CD4-positive, CD25-positive, alpha-beta regulatory T cell (primary cell): Measurements from ENCODE around the gene STAT3. TPM values are rescaled to one million over a fixed set of nuclear protein-coding genes. Genes with fewer than 3 reads are reported as not detected.
A peak's percentile ranks its signal among the peaks of the same experiment; 100 is the strongest.
"Not testable (repeated sequence)": the region's sequence is repeated elsewhere in the genome, so short reads cannot be mapped to it uniquely, and the experiment has no call there.

Experiments
- ATAC-seq, 2 donors: fragments of 150-1000 bp; cut with Tn5 transposase; one replicate each; pipeline ENCODE4 v1.10.0; 2021; ENCODE audit warnings: low read depth in 2 of 2, moderate number of reproducible peaks in 2 of 2, moderate library complexity in 1 of 2
- DNase-seq, 3 donors: peaks; one replicate each; pipeline versions ENCODE4 v3.0.0 to v3.0.0-alpha.2; 2012 to 2022; ENCODE audit warnings: mixed read lengths in 1 of 3
- H3K27ac ChIP-seq: one replicate; pipeline ENCODE4 v1.7.0; 2013; ENCODE audit warnings: mild to moderate bottlenecking, low read length; ENCODE audit not compliant: insufficient read depth, poor library complexity, severe bottlenecking
- H3K27me3 ChIP-seq: one replicate; pipeline ENCODE4 v1.7.0; 2013; ENCODE audit warnings: low read length; ENCODE audit not compliant: control insufficient read depth, insufficient read depth
- H3K36me3 ChIP-seq: one replicate; pipeline ENCODE4 v1.7.0; 2013; ENCODE audit warnings: mild to moderate bottlenecking, low read length, moderate library complexity; ENCODE audit not compliant: control insufficient read depth, insufficient read depth
- H3K4me1 ChIP-seq: 2 replicates; pipeline ENCODE4 v1.7.0; 2013; ENCODE audit warnings: mild to moderate bottlenecking, low read length; ENCODE audit not compliant: insufficient read depth, control insufficient read depth, poor library complexity, severe bottlenecking
- H3K4me3 ChIP-seq: one replicate; pipeline ENCODE4 v1.7.0; 2013; ENCODE audit warnings: low read depth, mild to moderate bottlenecking, low read length, moderate library complexity
- H3K9me3 ChIP-seq, 2 experiments: 1 replicate in 1 of 2; 2 replicates in 1 of 2; pipeline ENCODE4 v1.7.0; 2013; ENCODE audit warnings: low read length in 2 of 2, mild to moderate bottlenecking in 1 of 2, moderate library complexity in 1 of 2; ENCODE audit not compliant: control insufficient read depth in 2 of 2
- H3K27ac Mint-ChIP-seq, 3 donors: one replicate each; pipeline ENCODE4 v1.8.0; 2020 to 2022; ENCODE audit warnings: mild to moderate bottlenecking in 3 of 3, mixed read lengths in 3 of 3, moderate library complexity in 2 of 3
- H3K27me3 Mint-ChIP-seq: one replicate; pipeline ENCODE4 v1.8.0; 2022; ENCODE audit warnings: mild to moderate bottlenecking, mixed read lengths
- H3K36me3 Mint-ChIP-seq: one replicate; pipeline ENCODE4 v1.8.0; 2020; ENCODE audit warnings: mixed read lengths
- H3K4me1 Mint-ChIP-seq, 4 donors: one replicate each; pipeline ENCODE4 v1.8.0; 2020 to 2022; ENCODE audit warnings: mixed read lengths in 4 of 4, mild to moderate bottlenecking in 1 of 4
- H3K4me3 Mint-ChIP-seq, 4 donors: one replicate each; pipeline ENCODE4 v1.8.0; 2020 to 2022; ENCODE audit warnings: mild to moderate bottlenecking in 4 of 4, mixed read lengths in 4 of 4, moderate library complexity in 3 of 4
- H3K9me3 Mint-ChIP-seq, 7 donors: one replicate each; pipeline ENCODE4 v1.8.0; 2020 to 2022; ENCODE audit warnings: mixed read lengths in 7 of 7, mild to moderate bottlenecking in 3 of 7, moderate library complexity in 2 of 7
- polyA plus RNA-seq, 4 donors: library from polyadenylated mRNA; unstranded; fragments of 300-500 nt; fragmentation: Illumina TruSeq; gene quantifications; one replicate each; pipeline ENCODE4 v1.2.3, GENCODE V29; 2021
- total RNA-seq: library from RNA; stranded (reverse); gene quantifications from one replicate; pipeline ENCODE4 v1.2.3, GENCODE V29; 2022

STAT3 gene
- total and polyA plus RNA-seq, 5 donors from 2014 or later = 100 to 262 (median 122) TPM

DNA sequence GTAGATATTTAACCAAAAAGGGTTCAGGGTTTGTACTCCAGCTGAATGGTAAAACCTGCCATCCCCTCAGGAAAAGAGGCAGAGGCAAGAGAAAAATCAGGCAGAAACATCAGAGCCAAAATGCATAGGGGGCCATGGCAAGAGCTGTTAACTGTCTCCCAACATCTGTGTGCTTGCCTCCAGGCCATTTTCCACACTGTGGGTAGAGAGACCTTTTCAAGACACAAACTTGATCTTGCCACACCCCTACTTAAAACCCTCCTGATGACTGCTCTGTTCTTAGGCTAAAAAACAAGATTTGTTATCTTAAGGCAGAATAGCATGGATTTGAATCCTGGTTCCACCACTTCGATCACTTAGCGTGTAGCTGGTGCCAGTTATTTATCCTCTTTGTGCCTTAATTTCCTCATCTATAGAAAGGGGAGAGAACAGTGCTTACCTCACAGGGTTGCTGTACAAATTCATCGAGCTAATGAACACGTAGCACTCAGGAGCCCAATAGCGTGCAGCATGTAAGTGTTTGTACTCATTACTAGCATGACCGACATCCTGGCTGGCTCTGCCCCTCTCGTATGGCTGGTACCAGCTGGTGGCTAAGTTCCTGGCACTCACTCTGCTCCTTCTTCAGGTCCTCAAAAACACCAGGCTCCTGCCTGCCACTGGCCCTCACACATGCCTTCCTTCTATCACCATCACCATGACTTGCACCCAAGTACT, 25.8 kb downstream of the STAT3 start:
- no peaks in the 10 kb centered on the region for H3K27me3 ChIP-seq
- peaks cover 21% of the 10 kb centered on the region for H3K36me3 Mint-ChIP-seq
- H3K9me3 Mint-ChIP-seq = peaks cover 0 to 2% (median 0%) of the 10 kb centered on the region in 7 donors
- H3K27ac Mint-ChIP-seq = peak overlapping the region; percentile 52 to 92 (median 82)
- peak in 1 of 2 donors; percentile 57 for ATAC-seq
- H3K4me1 ChIP-seq = peaks cover 23% of the 10 kb centered on the region
- H3K36me3 ChIP-seq = peaks cover 10% of the 10 kb centered on the region
- H3K4me3 Mint-ChIP-seq = peak overlapping the region in 3 of 4 donors; percentile 31 to 60 (median 51)
- peak overlapping the region; percentile 19 for H3K27ac ChIP-seq
- H3K27me3 Mint-ChIP-seq = no peaks in the 10 kb centered on the region
- H3K4me3 ChIP-seq = peak overlapping the region; percentile 8
- peak in 1 of 3 donors; percentile 69 for DNase-seq
- no peaks in the 10 kb centered on the region for H3K9me3 ChIP-seq
- peaks cover 31 to 78% (median 68%) of the 10 kb centered on the region in 4 donors for H3K4me1 Mint-ChIP-seq

DNA sequence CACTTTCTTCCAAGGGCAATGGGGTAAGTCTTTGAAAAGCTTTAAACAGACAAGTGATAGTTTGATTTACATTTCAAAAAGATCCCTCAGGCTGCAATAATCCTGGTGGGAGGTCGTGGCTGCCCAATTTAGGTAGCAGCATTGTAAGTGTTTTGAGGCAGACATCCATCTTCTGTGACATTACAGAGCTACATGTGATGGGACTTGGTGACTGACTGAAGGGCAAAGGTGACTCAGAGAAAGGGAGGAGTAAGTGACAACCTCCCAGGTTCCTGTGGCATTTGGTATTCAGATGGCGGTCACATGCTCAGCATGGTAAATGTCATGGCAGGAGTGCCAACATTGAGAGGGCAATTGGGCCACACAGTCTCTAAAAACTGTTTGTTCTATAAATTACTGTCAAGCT, 26.5 kb downstream of the STAT3 start:
- DNase-seq = peak in 1 of 3 donors; percentile 76
- no peaks in the 10 kb centered on the region for H3K9me3 ChIP-seq
- Mint-ChIP-seq H3K9me3 (peaks cover 0 to 2% (median 0%) of the 10 kb centered on the region in 7 donors), H3K27ac (peak overlapping the region; percentile 52 to 92 (median 82)), H3K36me3 (peaks cover 21% of the 10 kb centered on the region), H3K4me1 (peaks cover 29 to 77% (median 66%) of the 10 kb centered on the region in 4 donors), H3K4me3 (peak overlapping the region; percentile 10 to 70 (median 29)), H3K27me3 (no peaks in the 10 kb centered on the region)
- H3K4me3 ChIP-seq = peak overlapping the region; percentile 7
- no peaks in the 10 kb centered on the region for H3K27me3 ChIP-seq
- peaks cover 23% of the 10 kb centered on the region for H3K4me1 ChIP-seq
- peak overlapping the region; percentile 19 for H3K27ac ChIP-seq
- ATAC-seq = peak; percentile 87 to 93
- H3K36me3 ChIP-seq = peaks cover 10% of the 10 kb centered on the region

DNA sequence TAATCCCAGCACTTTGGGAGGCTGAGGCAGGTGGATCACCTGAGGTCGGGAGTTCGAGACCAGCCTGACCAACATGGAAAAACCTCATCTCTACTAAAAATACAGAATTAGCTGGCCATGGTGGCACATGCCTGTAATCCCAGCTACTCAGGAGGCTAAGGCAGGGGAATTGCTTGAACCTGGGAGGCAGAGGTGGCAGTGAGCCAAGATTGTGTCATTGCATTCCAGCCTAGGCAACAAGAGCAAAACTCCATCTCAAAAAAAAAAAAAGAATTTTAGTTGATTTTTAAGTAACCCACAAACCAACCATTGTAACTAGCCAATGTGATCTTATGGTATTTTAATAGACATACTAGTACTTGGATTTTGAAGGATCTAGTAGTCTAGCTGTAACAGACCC, 27.9 kb downstream of the STAT3 start:
- H3K36me3 Mint-ChIP-seq = peaks cover 21% of the 10 kb centered on the region
- DNase-seq, H3K9me3 Mint-ChIP-seq, H3K36me3 ChIP-seq, H3K27ac Mint-ChIP-seq, H3K27me3 ChIP-seq, H3K27me3 Mint-ChIP-seq, H3K9me3 ChIP-seq, H3K4me3 Mint-ChIP-seq, H3K4me3 ChIP-seq, ATAC-seq, H3K27ac ChIP-seq: not testable (repeated sequence)
- H3K4me1 Mint-ChIP-seq = peaks cover 34 to 77% (median 63%) of the 10 kb centered on the region in 4 donors
- peaks cover 23% of the 10 kb centered on the region for H3K4me1 ChIP-seq

DNA sequence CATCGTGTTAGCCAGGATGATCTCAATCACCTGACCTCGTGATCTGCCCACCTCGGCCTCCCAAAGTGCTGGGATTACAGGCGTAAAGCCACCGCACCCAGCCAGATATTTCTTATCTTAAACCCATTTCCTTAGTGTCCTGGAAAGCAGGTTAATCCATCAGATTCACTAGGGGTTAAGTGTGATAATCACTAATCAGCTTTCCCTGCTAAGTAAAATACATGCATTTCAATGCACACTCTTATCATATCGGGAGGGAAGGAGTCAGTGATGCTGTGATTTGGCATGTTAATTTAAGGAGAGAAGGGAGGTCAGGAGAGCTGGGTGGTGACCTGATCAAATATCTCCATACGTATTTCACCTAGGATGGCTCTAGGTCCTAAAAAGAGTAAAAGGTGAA, 29.1 kb downstream of the STAT3 start:
- peaks cover 10% of the 10 kb centered on the region for H3K36me3 ChIP-seq
- DNase-seq (no peak), ATAC-seq (no peak)
- Mint-ChIP-seq H3K27ac (peak overlapping the region in 1 of 3 donors; percentile 54), H3K36me3 (peaks cover 10% of the 10 kb centered on the region), H3K4me1 (peaks cover 32 to 74% (median 57%) of the 10 kb centered on the region in 4 donors), H3K9me3 (peaks cover 0 to 2% (median 0%) of the 10 kb centered on the region in 7 donors), H3K27me3 (no peaks in the 10 kb centered on the region), H3K4me3 (no peak overlapping the region)
- H3K4me3 ChIP-seq = no peak overlapping the region
- no peaks in the 10 kb centered on the region for H3K27me3 ChIP-seq
- H3K27ac ChIP-seq = no peak overlapping the region
- H3K4me1 ChIP-seq = peaks cover 20% of the 10 kb centered on the region
- H3K9me3 ChIP-seq = no peaks in the 10 kb centered on the region

- no peak for DNase-seq
- H3K4me3 ChIP-seq = no peak overlapping the region
- Mint-ChIP-seq H3K4me1 (peaks cover 33 to 73% (median 55%) of the 10 kb centered on the region in 4 donors), H3K27me3 (no peaks in the 10 kb centered on the region), H3K9me3 (no peaks in the 10 kb centered on the region), H3K36me3 (peaks cover 9% of the 10 kb centered on the region), H3K4me3 (peak overlapping the region in 2 of 4 donors; percentile 0 to 50), H3K27ac (peak overlapping the region in 2 of 3 donors; percentile 54 to 75)
- H3K27me3 ChIP-seq = no peaks in the 10 kb centered on the region
- no peak overlapping the region for H3K27ac ChIP-seq
- no peak for ATAC-seq
- H3K9me3 ChIP-seq = no peaks in the 10 kb centered on the region
- H3K4me1 ChIP-seq = peaks cover 19% of the 10 kb centered on the region
- H3K36me3 ChIP-seq = peaks cover 10% of the 10 kb centered on the region
These were observed 29.8 kb downstream of the STAT3 start for GRCh38 chr17:42358434-42358833.

DNA sequence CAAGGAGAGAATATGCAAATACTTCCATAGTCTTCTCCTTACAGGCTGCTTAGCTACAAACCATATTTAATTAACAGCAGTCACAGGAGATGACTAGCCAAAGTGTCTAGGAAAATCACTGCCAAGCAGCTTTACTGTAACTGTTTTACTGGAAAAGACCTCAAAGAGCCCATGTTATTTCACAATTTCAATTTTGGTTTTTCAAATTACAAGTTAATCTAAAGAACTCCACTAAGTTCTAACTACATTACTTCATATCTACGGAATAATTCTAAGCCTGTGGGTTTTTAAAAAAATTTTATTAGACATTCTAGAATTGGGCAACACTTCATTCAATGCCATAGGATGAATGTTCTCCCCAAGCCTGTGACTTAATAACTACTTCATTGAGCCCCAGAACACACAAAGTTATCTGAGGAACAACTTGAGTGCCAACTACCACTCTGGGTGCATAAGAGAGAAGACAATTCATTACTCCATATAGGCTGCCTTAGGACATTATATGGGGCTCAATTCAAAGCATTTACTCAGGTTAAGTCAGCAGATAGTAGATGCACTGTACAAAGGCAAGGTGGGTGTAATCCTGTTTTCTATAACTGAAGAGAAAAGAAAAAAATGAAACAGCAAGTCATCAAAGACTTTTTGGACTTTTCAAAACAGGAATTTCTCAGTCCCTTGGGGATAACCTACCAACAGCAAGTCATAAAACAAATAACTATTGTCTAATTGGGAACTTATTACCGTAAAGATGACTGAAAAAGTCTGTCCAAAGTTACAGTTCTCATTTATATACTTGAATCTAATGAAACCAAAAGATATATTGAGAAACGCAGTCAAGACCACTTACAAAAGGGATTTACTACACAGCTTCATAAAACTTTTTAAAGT, 33.0 kb downstream of the STAT3 start:
- no peak overlapping the region for H3K4me3 ChIP-seq
- H3K36me3 ChIP-seq = peaks cover 3% of the 10 kb centered on the region
- no peaks in the 10 kb centered on the region for H3K4me1 ChIP-seq
- Mint-ChIP-seq H3K4me3 (peak overlapping the region in 1 of 4 donors; percentile 2), H3K27me3 (no peaks in the 10 kb centered on the region), H3K36me3 (peaks cover 4% of the 10 kb centered on the region), H3K27ac (peak overlapping the region in 1 of 3 donors; percentile 61), H3K9me3 (no peaks in the 10 kb centered on the region), H3K4me1 (peaks cover 22 to 49% (median 37%) of the 10 kb centered on the region in 4 donors)
- no peak for DNase-seq
- no peak overlapping the region for H3K27ac ChIP-seq
- no peaks in the 10 kb centered on the region for H3K9me3 ChIP-seq
- H3K27me3 ChIP-seq = no peaks in the 10 kb centered on the region
- no peak for ATAC-seq

DNA sequence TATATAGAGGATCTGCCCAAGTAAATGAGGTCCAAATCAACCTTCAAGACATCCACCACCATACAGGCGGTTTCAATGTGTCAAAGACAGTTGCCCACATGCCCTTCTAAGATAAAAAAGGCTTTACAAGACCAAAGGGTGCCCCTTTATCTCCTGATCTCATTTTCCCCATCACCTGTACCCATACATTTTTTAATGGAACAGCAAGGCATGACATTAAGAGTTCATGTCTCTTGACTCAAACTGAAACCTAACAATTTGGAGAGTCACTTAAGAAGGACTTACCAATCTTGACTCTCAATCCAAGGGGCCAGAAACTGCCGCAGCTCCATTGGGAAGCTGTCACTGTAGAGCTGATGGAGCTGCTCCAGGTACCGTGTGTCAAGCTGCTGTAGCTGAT, 40.1 kb downstream of the STAT3 start:
- H3K9me3 Mint-ChIP-seq = no peaks in the 10 kb centered on the region
- no peak overlapping the region for H3K4me3 Mint-ChIP-seq
- DNase-seq (no peak), ATAC-seq (no peak)
- no peaks in the 10 kb centered on the region for H3K27me3 Mint-ChIP-seq
- H3K4me1 ChIP-seq = no peaks in the 10 kb centered on the region
- no peak overlapping the region for H3K4me3 ChIP-seq
- no peaks in the 10 kb centered on the region for H3K27me3 ChIP-seq
- H3K36me3 Mint-ChIP-seq = peaks cover 31% of the 10 kb centered on the region
- H3K27ac ChIP-seq = no peak overlapping the region
- no peaks in the 10 kb centered on the region for H3K9me3 ChIP-seq
- peaks cover 35% of the 10 kb centered on the region for H3K36me3 ChIP-seq
- peak overlapping the region in 2 of 3 donors; percentile 55 to 86 for H3K27ac Mint-ChIP-seq
- H3K4me1 Mint-ChIP-seq = peaks cover 13 to 38% (median 20%) of the 10 kb centered on the region in 4 donors
